HG03439 (cell line): ENCODE results near the gene SMOC2.
"Not testable (repeated sequence)": the region's sequence is repeated elsewhere in the genome, so short reads cannot be mapped to it uniquely, and the experiment has no call there.

Experiments used
- ATAC-seq: cut with Tn5 transposase; IDR thresholded peaks from one replicate; pipeline ENCODE4 v1.9.1; 2021; ENCODE audit warnings: mild to moderate bottlenecking, moderate library complexity; ENCODE audit not compliant: unreplicated experiment

The SMOC2 gene

DNA sequence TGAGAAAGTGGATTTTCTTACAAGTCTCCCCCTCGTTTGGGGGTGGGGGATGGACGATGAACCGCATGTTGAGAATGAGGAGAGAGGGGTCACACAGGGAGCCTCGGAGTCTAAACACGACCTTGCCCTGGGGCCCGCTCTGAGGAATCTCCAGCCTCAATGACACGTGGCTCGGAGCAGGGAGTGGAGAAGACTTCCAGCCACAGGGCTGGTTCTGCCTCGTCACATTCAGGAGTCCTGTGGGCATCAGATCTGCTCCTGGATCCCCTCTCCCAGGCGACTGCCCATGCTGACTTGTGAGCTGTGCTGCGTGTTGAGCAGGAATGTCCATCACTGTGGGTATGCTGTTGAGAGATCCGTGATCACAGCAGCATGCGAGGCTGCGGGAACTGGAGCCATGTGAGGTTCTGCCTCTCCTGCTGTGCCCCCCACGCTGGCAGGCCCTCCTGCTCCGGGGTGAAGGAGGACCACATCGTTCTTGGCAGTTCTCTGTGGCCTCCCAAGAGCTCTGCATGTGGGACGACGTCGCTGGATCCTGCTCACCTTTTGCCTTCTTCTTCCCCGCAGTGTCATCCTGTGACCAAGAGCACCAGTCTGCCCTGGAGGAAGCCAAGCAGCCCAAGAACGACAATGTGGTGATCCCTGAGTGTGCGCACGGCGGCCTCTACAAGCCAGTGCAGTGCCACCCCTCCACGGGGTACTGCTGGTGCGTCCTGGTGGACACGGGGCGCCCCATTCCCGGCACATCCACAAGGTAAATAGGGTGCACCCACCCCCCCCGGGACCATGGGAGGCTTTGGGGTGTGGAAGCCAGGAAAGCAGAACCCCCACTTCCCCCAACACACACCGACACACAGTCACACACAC is 157.5 kb downstream of the SMOC2 start:
- ATAC-seq = no peak

- no peak for ATAC-seq
These were observed 158.1 kb downstream of the SMOC2 start for GRCh38 chr6:168599118-168599494.

DNA sequence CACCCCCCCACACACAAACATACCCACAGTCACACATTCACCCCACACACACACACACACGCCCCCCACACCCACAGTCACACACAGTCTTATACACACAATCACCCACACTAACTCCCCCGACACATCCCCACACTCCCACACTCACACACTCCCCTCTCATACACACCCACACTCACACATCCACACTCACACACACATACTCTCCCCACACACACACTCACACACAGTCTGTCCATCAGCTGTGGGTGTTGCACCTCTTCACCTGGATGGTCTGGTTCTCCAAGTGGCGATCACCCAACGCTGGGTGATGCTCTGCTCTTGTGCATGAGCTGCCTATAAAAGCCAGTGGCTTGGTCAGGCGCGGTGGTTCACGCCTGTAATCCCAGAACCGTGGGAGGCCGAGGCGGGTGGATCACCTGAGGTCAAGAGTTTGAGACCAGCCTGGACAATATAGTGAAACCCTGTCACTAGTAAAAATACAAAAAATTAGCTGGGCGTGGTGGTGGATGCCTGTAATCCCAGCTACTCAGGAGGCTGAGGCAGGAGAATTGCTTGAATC is 158.9 kb downstream of the SMOC2 start:
- no peak for ATAC-seq

GRCh38 chr6:168600381-168600780 is 159.4 kb downstream of the SMOC2 start:
- ATAC-seq = no peak

DNA sequence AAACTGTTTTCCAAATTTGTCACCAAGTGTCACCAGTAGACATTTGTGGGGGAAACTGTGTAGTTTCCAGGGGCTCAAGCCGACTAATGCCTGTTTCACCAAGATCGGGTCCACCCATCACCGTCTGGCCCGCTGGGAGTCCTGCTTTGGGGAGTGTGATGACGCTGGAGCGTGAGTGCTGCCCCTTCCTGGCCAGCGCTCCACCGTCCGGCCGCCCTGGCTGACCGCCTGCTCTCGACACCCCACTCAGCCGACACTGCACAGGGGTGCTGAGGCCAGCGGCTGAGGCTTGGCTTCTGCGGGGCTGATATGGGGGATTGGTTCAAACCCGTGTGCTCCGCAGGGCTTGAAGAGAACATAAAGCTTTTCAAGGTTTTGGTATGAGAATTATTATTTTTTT is 160.1 kb downstream of the SMOC2 start:
- ATAC-seq = no peak

DNA sequence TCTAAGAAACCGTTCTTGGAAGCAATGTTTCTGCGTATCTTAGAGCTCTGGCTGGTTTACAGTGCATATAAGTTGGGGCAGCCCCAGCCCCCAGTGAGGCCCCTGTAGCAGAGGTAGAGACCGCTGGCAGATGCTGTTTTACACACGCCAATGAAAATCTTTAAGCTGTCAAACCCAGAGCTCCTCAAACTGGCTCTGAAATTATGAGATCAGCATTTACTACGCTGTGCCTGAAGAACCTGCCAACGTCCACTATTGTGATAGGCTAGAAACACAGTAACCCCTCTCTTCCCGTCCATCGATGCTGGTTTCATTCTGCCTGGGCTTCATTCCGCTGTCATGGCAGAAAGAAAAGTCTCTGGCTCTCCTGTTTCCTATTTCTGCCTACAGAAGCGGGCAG is 160.6 kb downstream of the SMOC2 start:
- ATAC-seq = no peak

DNA sequence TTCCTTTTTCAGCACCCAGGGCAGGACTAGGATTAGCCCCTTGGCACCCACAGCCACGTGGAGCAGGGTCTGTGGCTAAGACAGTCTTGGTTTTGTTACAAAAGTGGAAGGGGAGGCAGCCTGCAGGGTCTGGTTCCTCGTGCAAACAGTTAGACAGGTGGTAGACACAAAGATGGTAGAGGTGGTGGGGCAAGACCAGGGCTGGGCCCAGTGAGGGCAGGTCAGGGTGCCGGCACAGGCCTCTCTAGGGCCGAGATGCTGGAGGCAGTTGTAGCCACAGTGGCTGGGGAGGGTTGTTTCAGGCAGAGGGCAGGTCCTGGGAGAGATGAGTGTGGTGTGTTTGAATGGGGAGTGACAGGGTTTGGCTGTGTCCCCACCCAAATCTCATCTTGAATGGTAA is 161.6 kb downstream of the SMOC2 start:
- ATAC-seq = no peak

- ATAC-seq = no peak
These were observed 162.2 kb downstream of the SMOC2 start for GRCh38 chr6:168603234-168603633.

DNA sequence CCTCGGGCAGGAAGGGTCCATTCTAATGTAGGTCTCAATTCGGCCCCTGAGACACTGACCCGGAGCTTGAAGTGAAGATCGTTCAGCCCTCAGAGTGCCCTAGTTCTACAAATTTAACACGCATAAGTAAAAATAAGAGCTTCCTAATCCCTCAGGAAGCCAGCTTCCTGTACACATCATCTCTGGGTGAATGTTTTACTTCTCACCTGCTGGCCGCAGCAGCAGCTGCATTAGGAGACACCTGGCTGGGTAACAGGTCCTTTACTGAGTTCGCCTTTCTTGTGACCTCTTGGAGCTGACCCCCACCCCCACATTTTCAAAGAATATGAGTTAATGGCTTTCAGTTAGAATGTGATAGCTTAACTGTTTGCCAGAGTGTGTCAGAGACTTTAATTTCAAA is 165.0 kb downstream of the SMOC2 start:
- no peak for ATAC-seq

- no peak for ATAC-seq
These were observed 165.7 kb downstream of the SMOC2 start for GRCh38 chr6:168606722-168607121.

DNA sequence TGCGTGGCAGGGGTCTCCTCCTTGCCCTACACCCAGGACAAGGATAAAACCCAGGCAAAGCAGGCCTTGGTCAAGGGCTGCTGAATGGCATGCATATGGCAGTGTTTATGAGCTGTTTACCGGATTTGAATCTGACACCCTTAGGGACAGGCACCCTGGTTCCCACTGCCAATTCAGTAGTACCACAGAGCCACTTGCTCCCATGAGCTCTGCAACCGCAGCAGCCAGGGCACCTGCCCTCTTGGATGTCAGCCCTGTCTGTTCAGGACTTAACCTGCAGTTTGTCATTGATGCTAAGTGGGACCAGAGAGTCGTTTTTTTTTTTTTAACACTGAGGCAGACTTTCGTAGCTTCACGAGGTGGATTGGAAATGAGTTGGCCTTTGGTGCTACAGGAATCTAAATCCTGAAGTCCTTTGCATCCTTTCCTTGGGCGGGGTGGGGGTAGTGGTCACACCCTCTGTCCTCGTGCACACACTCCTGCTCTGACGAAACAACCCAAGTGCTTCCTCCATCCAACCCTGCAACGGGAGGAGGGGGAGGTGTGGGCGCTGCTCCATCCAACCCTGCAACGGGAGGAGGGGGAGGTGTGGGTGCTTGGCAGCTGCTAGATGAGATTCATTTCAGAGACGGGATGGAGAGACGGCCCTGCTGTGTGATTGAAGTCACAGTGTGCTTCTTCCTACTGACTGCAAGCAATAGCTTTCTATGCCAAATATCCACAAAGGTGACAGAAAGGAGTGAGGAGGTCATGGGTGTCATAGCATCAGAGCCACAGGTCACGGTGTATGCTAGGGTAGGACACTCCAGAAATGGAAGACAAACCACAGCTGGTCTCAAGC is 166.5 kb downstream of the SMOC2 start:
- no peak for ATAC-seq

DNA sequence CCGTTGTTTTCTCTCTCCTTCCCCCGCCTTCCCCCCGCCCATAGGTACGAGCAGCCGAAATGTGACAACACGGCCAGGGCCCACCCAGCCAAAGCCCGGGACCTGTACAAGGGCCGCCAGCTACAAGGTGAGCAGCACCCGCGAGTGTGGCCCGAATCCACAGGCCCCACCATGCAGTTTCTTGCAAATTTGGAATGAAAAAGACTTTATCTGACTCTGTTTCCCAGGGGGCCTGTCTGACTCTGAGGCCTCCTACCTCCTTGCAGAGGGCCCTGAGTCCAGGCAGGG is 167.1 kb downstream of the SMOC2 start:
- no peak for ATAC-seq

DNA sequence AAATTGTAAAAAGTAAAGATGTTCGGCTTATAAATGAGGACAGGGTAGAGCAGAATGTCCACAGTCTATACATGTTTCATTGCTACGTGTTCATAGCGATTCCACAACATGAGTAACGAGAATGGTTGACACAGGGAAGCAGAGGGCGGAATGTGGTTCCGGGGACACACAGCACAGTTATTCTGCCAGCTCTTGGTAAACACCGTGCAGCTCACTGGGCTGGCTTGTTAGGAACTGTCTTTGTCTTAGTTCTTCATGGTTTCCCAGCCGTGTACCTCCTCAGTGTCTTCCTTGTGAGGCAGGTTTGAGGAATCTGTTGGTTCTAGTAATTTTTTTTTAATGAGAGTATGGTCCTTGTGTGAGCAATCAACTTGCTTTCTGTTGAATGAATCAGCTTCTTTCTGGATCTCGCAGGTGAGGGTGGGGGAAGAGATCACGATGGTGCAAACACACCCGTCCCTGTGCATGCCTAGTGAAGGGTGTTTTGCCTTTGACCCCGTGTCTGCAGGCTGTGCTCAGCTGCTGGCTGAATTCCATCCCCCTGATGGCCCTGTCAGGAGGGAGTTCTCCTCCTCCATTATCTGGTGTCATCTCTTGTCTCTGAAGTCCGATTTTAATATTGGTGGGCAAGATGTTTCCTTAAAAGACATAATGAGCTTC is 168.2 kb downstream of the SMOC2 start:
- no peak for ATAC-seq

DNA sequence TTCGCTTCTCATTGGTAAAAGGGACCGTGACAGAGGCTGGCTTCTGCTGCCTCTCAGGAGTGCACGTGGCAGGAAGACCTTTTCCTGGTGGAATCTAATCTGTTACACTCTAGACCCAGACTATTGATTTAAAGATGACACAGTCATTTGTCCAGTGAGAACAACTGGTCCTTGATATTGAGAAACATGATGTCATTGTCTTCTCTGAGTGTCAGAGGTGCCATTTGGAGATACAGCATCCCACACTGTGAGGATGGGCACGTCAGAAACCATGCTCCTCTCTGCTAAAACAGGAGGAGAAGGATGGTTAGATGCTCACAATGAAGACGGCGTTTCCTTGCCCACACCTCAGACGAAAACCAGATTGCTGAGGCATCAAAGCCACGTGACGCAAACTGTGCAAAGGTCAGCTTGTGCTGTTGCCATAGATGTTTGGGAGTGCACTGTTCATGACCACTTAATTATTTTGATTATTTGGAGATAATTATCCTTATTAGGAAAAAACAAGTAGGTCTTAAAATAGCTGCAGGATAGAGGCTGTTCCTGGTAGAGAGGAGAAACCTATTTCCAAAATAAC is 169.0 kb downstream of the SMOC2 start:
- ATAC-seq = no peak

GRCh38 chr6:168610966-168611365 is 170.0 kb downstream of the SMOC2 start:
- not testable (repeated sequence) for ATAC-seq

- ATAC-seq = no peak
These were observed 170.7 kb downstream of the SMOC2 start for GRCh38 chr6:168611691-168612090.

DNA sequence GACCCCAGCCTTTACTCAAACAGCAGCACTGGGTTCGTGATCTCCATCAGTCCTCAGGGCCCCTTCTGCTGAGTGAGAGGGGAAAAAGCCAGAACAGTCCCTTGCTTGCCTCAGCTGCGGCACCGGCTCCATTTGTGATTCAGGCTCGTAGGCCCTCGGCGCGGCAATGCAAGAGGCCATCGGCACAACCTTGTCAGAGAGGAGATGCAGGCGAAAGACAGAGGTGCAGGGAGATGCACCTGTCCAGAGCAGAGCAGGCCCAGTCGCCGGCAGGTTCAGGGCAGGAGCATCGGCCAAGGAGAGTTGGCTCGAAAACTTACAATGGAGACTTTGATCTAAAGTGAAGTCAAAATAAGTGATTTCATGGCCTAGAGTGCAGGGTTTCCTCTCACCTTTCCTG is 171.6 kb downstream of the SMOC2 start:
- ATAC-seq = no peak

DNA sequence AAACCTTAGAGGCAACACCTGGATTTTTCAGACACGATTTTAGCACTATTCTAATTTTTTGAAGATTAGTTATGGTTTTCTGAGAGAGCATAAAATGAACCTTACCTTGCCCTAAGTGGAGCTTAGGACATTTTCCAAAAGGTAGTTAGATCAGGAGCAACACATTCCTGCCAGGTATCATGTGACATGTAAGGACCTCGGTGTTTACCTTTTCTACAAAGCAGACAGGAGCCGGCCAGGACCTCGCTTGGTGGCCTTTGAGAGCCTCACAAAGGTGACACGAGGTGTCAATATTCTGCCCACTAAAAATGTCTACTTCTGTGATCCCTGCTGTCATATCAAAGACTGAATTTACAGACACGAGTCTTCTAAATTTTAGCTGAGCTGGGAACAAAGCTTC is 174.9 kb downstream of the SMOC2 start:
- ATAC-seq = no peak

DNA sequence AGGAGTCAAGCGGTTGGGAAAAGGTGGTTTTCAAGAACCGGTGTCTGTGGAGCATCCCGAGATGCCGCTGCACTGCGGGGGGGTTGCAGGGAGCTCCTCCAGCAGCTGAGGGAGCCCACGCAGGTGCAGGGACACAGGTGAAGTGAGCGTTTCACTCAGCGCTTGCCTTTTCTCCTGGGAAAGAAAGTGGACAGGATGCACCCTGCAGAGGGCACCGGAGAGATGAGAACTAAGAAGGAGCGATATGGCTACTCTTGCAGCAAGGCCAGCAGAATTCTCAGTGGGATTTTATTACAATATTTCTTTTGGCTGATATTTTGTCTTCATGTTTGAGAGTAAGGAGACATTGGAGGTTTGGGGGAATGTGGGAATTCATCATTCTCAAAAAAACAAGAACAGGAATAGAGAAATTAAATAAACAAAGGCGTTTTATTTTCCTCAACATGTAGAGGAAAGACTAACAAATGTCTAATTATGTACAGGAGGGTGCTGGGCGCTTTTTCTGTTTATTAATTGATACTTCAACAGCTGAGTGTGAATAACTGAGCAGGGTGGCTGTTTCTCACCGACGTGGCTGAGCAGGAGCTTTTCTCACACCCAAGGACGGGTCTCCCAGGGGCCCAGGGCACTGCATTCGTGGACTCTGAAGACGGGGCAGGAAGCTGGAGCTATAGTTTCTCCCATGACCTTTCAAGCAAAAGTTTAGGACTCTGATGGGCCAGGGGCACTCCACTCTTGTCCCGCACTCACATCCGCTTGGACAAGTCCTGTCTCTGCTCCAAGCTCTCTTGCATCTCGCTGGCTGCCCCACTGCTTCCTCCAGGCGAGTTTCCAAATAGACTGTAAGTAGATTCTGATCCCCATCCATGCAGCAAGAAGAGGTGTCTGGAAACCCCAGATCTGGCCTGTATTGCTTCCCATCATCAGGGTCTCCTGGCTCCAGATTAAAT is 176.1 kb downstream of the SMOC2 start:
- no peak for ATAC-seq
